Endothelial cell (in vitro differentiated cells): ENCODE data around the gene HERC6. TPM values are rescaled to one million over a fixed set of nuclear protein-coding genes. Genes with fewer than 3 reads are reported as not detected.

Source experiments
- DNase-seq: peaks from one replicate; pipeline ENCODE4 v3.0.0; 2021; ENCODE audit warnings: low spot score
- H3K27ac Mint-ChIP-seq: one replicate; pipeline ENCODE4 v1.8.0; 2021; ENCODE audit warnings: mixed read lengths, inconsistent platforms; ENCODE audit not compliant: unreplicated experiment
- H3K27me3 Mint-ChIP-seq: one replicate; pipeline ENCODE4 v1.8.0; 2021; ENCODE audit warnings: mild to moderate bottlenecking, moderate library complexity, mixed read lengths, inconsistent platforms; ENCODE audit not compliant: unreplicated experiment
- H3K36me3 Mint-ChIP-seq: one replicate; pipeline ENCODE4 v1.8.0; 2021; ENCODE audit warnings: mild to moderate bottlenecking, low read depth, mixed read lengths, inconsistent platforms; ENCODE audit not compliant: unreplicated experiment
- H3K4me1 Mint-ChIP-seq: one replicate; pipeline ENCODE4 v1.8.0; 2021; ENCODE audit warnings: mild to moderate bottlenecking, mixed read lengths, inconsistent platforms; ENCODE audit not compliant: unreplicated experiment
- H3K4me3 Mint-ChIP-seq: one replicate; pipeline ENCODE4 v1.8.0; 2021; ENCODE audit warnings: mild to moderate bottlenecking, mixed read lengths, inconsistent platforms; ENCODE audit not compliant: unreplicated experiment
- H3K9me3 Mint-ChIP-seq: one replicate; pipeline ENCODE4 v1.8.0; 2021; ENCODE audit warnings: mixed read lengths, inconsistent platforms; ENCODE audit not compliant: unreplicated experiment
- total RNA-seq: library from RNA; stranded (reverse); fragmentation: NEBNext Ultra II Directional; extraction: Animal tissue kit (Norgen Biotek cat#: 25700); gene quantifications from one replicate; pipeline ENCODE4 v1.2.1, GENCODE V29; 2021; ENCODE audit not compliant: unreplicated experiment
- TF ChIP-seq, protein P1 (sequence below): fragments of 200-600 bp; sonication (generic); IDR thresholded peaks from one replicate; pipeline ENCODE4 v1.5.0; 2021; ENCODE audit warnings: antibody characterized with exemption; ENCODE audit not compliant: unreplicated experiment

HERC6 gene
- total RNA-seq, 1 donor from 2014 or later, result 3.2 TPM

DNA sequence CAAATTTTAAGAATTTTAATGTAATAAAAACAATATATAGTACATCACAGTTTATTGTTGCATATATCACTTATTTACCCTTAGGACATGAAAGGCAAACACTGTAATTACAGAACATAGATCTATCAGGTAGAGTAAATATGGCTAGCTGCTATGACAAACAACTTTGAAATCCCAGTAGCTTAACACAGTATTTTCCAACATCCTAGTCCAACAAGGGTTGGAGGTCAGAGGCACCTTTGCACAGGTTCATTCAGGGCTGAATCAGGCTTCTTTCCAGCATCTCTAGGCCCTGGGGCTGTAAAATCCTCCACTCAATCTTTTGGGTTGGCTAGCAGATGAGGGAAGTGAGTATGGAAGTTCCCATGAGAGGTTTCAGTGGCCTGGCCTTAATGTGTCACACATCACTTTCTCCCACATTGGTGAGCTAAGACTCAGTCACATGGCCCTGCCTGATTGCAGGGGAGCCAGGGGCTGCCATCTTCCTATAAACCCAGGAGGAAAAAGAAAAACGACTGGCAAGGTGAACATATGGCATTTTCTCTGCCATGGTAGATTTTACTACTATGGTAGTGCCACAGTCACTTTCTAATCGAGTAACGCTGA lies 32.9 kb downstream of the HERC6 start:
- TF ChIP-seq, protein P1, sequence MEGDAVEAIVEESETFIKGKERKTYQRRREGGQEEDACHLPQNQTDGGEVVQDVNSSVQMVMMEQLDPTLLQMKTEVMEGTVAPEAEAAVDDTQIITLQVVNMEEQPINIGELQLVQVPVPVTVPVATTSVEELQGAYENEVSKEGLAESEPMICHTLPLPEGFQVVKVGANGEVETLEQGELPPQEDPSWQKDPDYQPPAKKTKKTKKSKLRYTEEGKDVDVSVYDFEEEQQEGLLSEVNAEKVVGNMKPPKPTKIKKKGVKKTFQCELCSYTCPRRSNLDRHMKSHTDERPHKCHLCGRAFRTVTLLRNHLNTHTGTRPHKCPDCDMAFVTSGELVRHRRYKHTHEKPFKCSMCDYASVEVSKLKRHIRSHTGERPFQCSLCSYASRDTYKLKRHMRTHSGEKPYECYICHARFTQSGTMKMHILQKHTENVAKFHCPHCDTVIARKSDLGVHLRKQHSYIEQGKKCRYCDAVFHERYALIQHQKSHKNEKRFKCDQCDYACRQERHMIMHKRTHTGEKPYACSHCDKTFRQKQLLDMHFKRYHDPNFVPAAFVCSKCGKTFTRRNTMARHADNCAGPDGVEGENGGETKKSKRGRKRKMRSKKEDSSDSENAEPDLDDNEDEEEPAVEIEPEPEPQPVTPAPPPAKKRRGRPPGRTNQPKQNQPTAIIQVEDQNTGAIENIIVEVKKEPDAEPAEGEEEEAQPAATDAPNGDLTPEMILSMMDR, result no peak

DNA sequence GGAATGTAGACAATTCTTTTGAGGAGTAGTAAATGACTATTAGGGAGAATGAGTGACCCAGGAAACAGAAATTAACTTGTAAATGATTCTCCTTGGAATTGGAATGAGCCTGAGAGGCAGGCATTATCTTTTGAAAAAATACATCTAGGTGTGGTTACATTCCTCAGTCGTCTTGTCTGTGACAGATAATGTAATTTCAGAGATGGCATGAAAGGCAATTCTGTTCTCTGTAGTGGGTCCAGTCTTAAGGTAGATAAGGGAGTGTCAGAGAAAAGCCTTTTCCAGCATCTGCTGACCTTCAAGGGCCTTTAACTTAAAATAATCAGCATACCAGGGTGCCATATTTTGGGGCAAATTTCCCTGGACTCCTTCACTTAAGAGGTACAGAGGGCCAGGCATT lies 35.1 kb downstream of the HERC6 start:
- Mint-ChIP-seq H3K36me3 (peaks cover 6% of the 10 kb centered on the region), H3K4me3 (no peak overlapping the region), H3K27me3 (no peaks in the 10 kb centered on the region), H3K4me1 (no peaks in the 10 kb centered on the region), H3K27ac (no peak overlapping the region), H3K9me3 (no peaks in the 10 kb centered on the region)
- TF ChIP-seq, protein P1, result no peak
- DNase-seq, result no peak

More for the DNA sequence above, 32.9 kb downstream of the HERC6 start:
- Mint-ChIP-seq H3K36me3 (peaks cover 6% of the 10 kb centered on the region), H3K9me3 (no peaks in the 10 kb centered on the region), H3K27ac (no peak overlapping the region), H3K27me3 (no peaks in the 10 kb centered on the region), H3K4me1 (no peaks in the 10 kb centered on the region), H3K4me3 (no peak overlapping the region)
- no peak for DNase-seq

DNA sequence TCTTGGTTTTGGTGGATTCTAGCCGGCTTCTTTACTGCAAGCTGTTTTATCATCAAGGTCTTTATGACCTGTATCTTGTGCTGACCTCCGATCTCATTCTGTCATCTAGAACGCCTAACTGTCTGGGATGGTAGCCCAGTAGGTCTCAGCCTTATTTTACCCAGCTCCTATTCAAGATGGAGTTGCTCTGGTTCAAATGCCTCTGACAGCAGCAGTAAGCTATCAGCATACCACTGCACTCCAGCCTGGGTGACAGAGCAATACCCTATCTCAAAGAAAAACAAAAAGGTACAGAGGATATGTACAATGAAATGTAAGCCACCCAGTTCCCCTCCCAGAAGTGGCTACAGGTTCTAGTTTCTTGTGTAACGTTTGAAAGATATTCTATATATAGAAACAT lies 36.1 kb downstream of the HERC6 start:
- Mint-ChIP-seq H3K27ac (no peak overlapping the region), H3K27me3 (no peaks in the 10 kb centered on the region), H3K4me1 (no peaks in the 10 kb centered on the region), H3K4me3 (no peak overlapping the region), H3K36me3 (peaks cover 4% of the 10 kb centered on the region), H3K9me3 (no peaks in the 10 kb centered on the region)
- TF ChIP-seq, protein P1, result no peak
- DNase-seq, result no peak

DNA sequence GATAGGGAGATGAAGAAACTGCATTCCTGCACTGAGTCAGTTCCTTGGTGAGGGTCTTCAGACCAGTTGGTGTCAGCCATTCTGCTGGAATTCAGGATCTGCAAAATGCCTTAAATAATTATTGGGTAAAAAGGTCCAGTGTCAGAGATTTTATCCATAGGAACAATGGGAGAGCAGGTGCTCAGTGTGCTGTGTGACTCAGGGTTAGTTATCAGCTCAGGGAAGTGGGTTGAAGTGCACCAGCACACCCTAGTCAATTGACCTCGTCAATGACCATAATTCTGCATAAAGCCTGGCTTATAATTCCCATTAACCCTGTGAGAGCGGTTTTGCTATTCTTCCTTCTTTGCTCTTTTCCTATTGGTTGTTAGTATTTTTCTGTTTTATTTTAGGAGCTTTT lies 37.3 kb downstream of the HERC6 start:
- DNase-seq, result no peak
- TF ChIP-seq, protein P1, result no peak
- Mint-ChIP-seq H3K4me3 (no peak overlapping the region), H3K36me3 (peaks cover 4% of the 10 kb centered on the region), H3K27me3 (no peaks in the 10 kb centered on the region), H3K27ac (no peak overlapping the region), H3K9me3 (no peaks in the 10 kb centered on the region), H3K4me1 (no peaks in the 10 kb centered on the region)

DNA sequence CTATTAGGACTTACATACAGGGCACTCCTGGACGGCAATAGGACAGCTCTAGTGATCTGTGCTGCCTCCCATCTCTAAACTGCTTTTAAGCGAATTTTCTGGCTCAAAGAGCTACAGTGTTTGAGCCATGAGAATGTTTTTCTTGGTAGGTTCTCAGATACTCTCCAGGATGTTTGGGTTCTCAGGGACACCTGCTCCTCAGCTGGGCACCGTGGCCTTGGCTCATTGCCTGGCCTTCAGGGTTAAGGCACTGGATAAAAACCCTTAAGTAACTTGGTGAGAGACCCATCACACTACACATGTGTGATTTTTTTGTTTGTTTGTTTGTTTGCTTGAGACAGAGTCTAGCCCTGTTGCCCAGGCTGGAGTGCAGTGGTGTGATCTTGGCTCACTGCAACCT lies 39.8 kb downstream of the HERC6 start:
- no peak for DNase-seq
- H3K27me3 Mint-ChIP-seq, result no peaks in the 10 kb centered on the region
- peaks cover 4% of the 10 kb centered on the region for H3K36me3 Mint-ChIP-seq
- no peaks in the 10 kb centered on the region for H3K4me1 Mint-ChIP-seq
- no peak overlapping the region for H3K27ac Mint-ChIP-seq
- TF ChIP-seq, protein P1, result no peak
- H3K9me3 Mint-ChIP-seq, result no peaks in the 10 kb centered on the region
- H3K4me3 Mint-ChIP-seq, result no peak overlapping the region
